Measurements from ENCODE around the gene PTGER1.
A peak's percentile ranks its signal among the peaks of the same experiment; 100 is the strongest.
"Not testable (repeated sequence)": the region's sequence is repeated elsewhere in the genome, so short reads cannot be mapped to it uniquely, and the experiment has no call there.

Gene PTGER1

GRCh38 chr19:14475251-14476073 lies at the start of gene PTGER1:
PTGER1 (minus strand) TSS chr19:14475354; CDS start chr19:14474320, 1,034 bp downstream.
- no peak for DNase-seq

- no peak for DNase-seq
These were observed 45.4 kb upstream of the PTGER1 start for GRCh38 chr19:14520543-14520942.

GRCh38 chr19:14519860-14520407 lies 44.8 kb upstream of the PTGER1 start:
- DNase-seq: no peak

- no peak for DNase-seq
These were observed 44.2 kb upstream of the PTGER1 start for GRCh38 chr19:14519245-14519859.

- peak; percentile 65 for DNase-seq
These were observed 42.8 kb upstream of the PTGER1 start, which contains the start of gene DNAJB1 for GRCh38 chr19:14517840-14518505. DNAJB1 (minus strand) TSS chr19:14518397; CDS start chr19:14518349, 48 bp downstream.

- DNase-seq: no peak
These were observed 42.3 kb upstream of the PTGER1 start for GRCh38 chr19:14517446-14517839.

- DNase-seq: no peak
These were observed 41.7 kb upstream of the PTGER1 start for GRCh38 chr19:14516746-14517438.

GRCh38 chr19:14516048-14516534 lies 40.9 kb upstream of the PTGER1 start:
- DNase-seq: no peak

- DNase-seq: no peak
These were observed 40.4 kb upstream of the PTGER1 start for GRCh38 chr19:14515501-14516047.

- no peak for DNase-seq
These were observed 39.2 kb upstream of the PTGER1 start for GRCh38 chr19:14514215-14514863.

- DNase-seq: no peak
These were observed 37.3 kb upstream of the PTGER1 start for GRCh38 chr19:14512406-14512961.

- DNase-seq: no peak
These were observed 36.1 kb upstream of the PTGER1 start for GRCh38 chr19:14511229-14511593.

GRCh38 chr19:14510311-14511228 lies 35.4 kb upstream of the PTGER1 start:
- DNase-seq: no peak

- DNase-seq: no peak
These were observed 32.8 kb upstream of the PTGER1 start for GRCh38 chr19:14507704-14508542.

- no peak for DNase-seq
These were observed 30.5 kb upstream of the PTGER1 start for GRCh38 chr19:14505488-14506239.

- not testable (repeated sequence) for DNase-seq
These were observed 29.4 kb upstream of the PTGER1 start for GRCh38 chr19:14504575-14504974.

- DNase-seq: no peak
These were observed 28.1 kb upstream of the PTGER1 start for GRCh38 chr19:14503285-14503684.

- no peak for DNase-seq
These were observed 27.4 kb upstream of the PTGER1 start for GRCh38 chr19:14502334-14503092.

Data from NCI-H1417 treated with DMSO at 0.1 percent for 48 hours (cell line).